Choroid plexus epithelial cell (primary cell): Measurements from ENCODE around the gene PLA2G4F.

Source experiments
- DNase-seq: peaks from one replicate; pipeline ENCODE4 v3.0.0-alpha.2; 2010; ENCODE audit warnings: low read depth
- H3K4me3 ChIP-seq: 2 replicates; pipeline ENCODE4 v1.5.1; 2011; ENCODE audit warnings: low read depth, mild to moderate bottlenecking, control low read depth, low read length, moderate library complexity
- CTCF ChIP-seq: conservative IDR thresholded peaks from 2 replicates; pipeline ENCODE4 v1.5.1; 2011; ENCODE audit warnings: low read depth, mild to moderate bottlenecking, control low read depth, inconsistent platforms, low read length, moderate library complexity

Gene PLA2G4F

GRCh38 chr15:42123546-42123945, 32.9 kb downstream of the PLA2G4F start:
- no peak for DNase-seq
- TF ChIP-seq CTCF = no peak
- no peak overlapping the region for H3K4me3 ChIP-seq

GRCh38 chr15:42121682-42122081, 34.8 kb downstream of the PLA2G4F start:
- no peak for TF ChIP-seq CTCF
- DNase-seq = no peak
- H3K4me3 ChIP-seq = no peak overlapping the region

- no peak overlapping the region for H3K4me3 ChIP-seq
- DNase-seq = no peak
- TF ChIP-seq CTCF = no peak
These were observed 35.4 kb downstream of the PLA2G4F start for GRCh38 chr15:42121021-42121420.

GRCh38 chr15:42120285-42120684, 36.2 kb downstream of the PLA2G4F start:
- DNase-seq = no peak
- TF ChIP-seq CTCF = no peak
- H3K4me3 ChIP-seq = no peak overlapping the region

- DNase-seq = no peak
- no peak overlapping the region for H3K4me3 ChIP-seq
- TF ChIP-seq CTCF = no peak
These were observed 37.0 kb downstream of the PLA2G4F start for GRCh38 chr15:42119446-42119760.

GRCh38 chr15:42118650-42119445, 37.6 kb downstream of the PLA2G4F start:
- H3K4me3 ChIP-seq = no peak overlapping the region
- peak; percentile 37 for DNase-seq
- TF ChIP-seq CTCF = no peak

- no peak for DNase-seq
- TF ChIP-seq CTCF = no peak
- H3K4me3 ChIP-seq = no peak overlapping the region
These were observed 44.5 kb downstream of the PLA2G4F start for GRCh38 chr15:42111924-42112323.
